ENCODE data around the gene ATG101.

GRCh38 chr12:52024845-52025230 is 44.9 kb upstream of the ATG101 start:
- TF ChIP-seq EZH2phosphoT487 (IDR thresholded peaks at IDR 0.05) (no peak), CTCF (IDR thresholded peaks at IDR 0.05) (no peak), EZH2 (IDR thresholded peaks at IDR 0.05) (no peak)

All from neural progenitor cell (in vitro differentiated cells).